CD14-positive monocyte (primary cell): Measurements from ENCODE around the gene GPR132. TPM values are rescaled to one million over a fixed set of nuclear protein-coding genes. Genes with fewer than 3 reads are reported as not detected.

Experiments used
- DNase-seq, 3 donors: peaks; one replicate each; pipeline ENCODE4 v3.0.0-alpha.2; 2011 to 2022
- H2AFZ ChIP-seq: 2 replicates; pipeline ENCODE4 v1.6.0; 2012; ENCODE audit warnings: mild to moderate bottlenecking, low read depth, low read length, inconsistent platforms; ENCODE audit not compliant: insufficient read depth, poor library complexity, severe bottlenecking
- H3K27ac ChIP-seq, 2 donors: 1 replicate in 1 of 2; 2 replicates in 1 of 2; pipeline ENCODE4 v1.5.1; 2012 to 2013; ENCODE audit warnings: low read length in 2 of 2, control low read depth in 1 of 2, inconsistent platforms in 1 of 2, low read depth in 1 of 2, mild to moderate bottlenecking in 1 of 2
- H3K27me3 ChIP-seq, 2 donors: one replicate each; pipeline versions ENCODE4 v1.6.0 to v1.6.1; 2011 to 2013; ENCODE audit warnings: low read length in 2 of 2; ENCODE audit not compliant: control insufficient read depth in 2 of 2, insufficient read depth in 2 of 2
- H3K36me3 ChIP-seq, 2 donors: replicated peaks in 1 of 2; 1 replicate in 1 of 2; 2 replicates in 1 of 2; pipeline versions ENCODE4 v1.5.1 to v1.6.1; 2012 to 2013; ENCODE audit warnings: low read length in 2 of 2, control low read depth in 1 of 2, inconsistent platforms in 1 of 2, mild to moderate bottlenecking in 1 of 2; ENCODE audit not compliant: insufficient read depth in 2 of 2, control insufficient read depth in 1 of 2
- H3K4me1 ChIP-seq, 2 donors: 1 replicate in 1 of 2; 2 replicates in 1 of 2; pipeline versions ENCODE4 v1.5.1 to v1.6.1; 2012 to 2013; ENCODE audit warnings: low read length in 2 of 2, control low read depth in 1 of 2, inconsistent platforms in 1 of 2, mild to moderate bottlenecking in 1 of 2, moderate library complexity in 1 of 2; ENCODE audit not compliant: insufficient read depth in 2 of 2, control insufficient read depth in 1 of 2
- H3K4me2 ChIP-seq: replicated peaks from 2 replicates; pipeline ENCODE3; 2012; ENCODE audit warnings: low read length, moderate library complexity, mild to moderate bottlenecking; ENCODE audit not compliant: poor library complexity, severe bottlenecking; ENCODE audit errors: extremely low read depth
- H3K4me3 ChIP-seq, 3 experiments: fragments of 200-600 bp in 1 of 3; sonication (generic) in 1 of 3; replicated peaks in 1 of 3; 1 replicate in 2 of 3; 2 replicates in 1 of 3; pipeline ENCODE4 v1.5.1; 2011 to 2013; ENCODE audit warnings: low read length in 3 of 3, mild to moderate bottlenecking in 3 of 3, control low read depth in 2 of 3, low read depth in 2 of 3, inconsistent platforms in 1 of 3, moderate library complexity in 1 of 3
- H3K79me2 ChIP-seq: 2 replicates; pipeline ENCODE4 v1.6.0; 2012; ENCODE audit warnings: mild to moderate bottlenecking, control low read depth, inconsistent platforms, low read length, moderate library complexity; ENCODE audit not compliant: insufficient read depth
- H3K9ac ChIP-seq: 2 replicates; pipeline ENCODE4 v1.6.0; 2017; ENCODE audit warnings: low read length, mild to moderate bottlenecking; ENCODE audit not compliant: insufficient read depth, poor library complexity, severe bottlenecking
- H3K9me3 ChIP-seq, 2 donors: replicated peaks in 1 of 2; 1 replicate in 1 of 2; 2 replicates in 1 of 2; pipeline versions ENCODE4 v1.5.1 to v1.6.1; 2012 to 2013; ENCODE audit warnings: low read length in 2 of 2, control low read depth in 1 of 2; ENCODE audit not compliant: control insufficient read depth in 1 of 2, insufficient read depth in 1 of 2
- H4K20me1 ChIP-seq: 2 replicates; pipeline ENCODE4 v1.6.0; 2012; ENCODE audit warnings: mild to moderate bottlenecking, low read length, control low read depth, moderate library complexity; ENCODE audit not compliant: insufficient read depth
- H3K27ac Mint-ChIP-seq, 7 donors: one replicate each; pipeline ENCODE4 v1.8.0; 2020; ENCODE audit warnings: mild to moderate bottlenecking in 7 of 7, mixed read lengths in 7 of 7, moderate library complexity in 6 of 7, inconsistent platforms in 2 of 7
- H3K27me3 Mint-ChIP-seq, 3 donors: one replicate each; pipeline ENCODE4 v1.8.0; 2021 to 2022; ENCODE audit warnings: low read depth in 3 of 3, mild to moderate bottlenecking in 3 of 3, mixed read lengths in 3 of 3, moderate library complexity in 3 of 3, inconsistent platforms in 1 of 3
- H3K36me3 Mint-ChIP-seq, 2 donors: one replicate each; pipeline ENCODE4 v1.8.0; 2020; ENCODE audit warnings: mixed read lengths in 2 of 2, inconsistent platforms in 1 of 2, mild to moderate bottlenecking in 1 of 2
- H3K4me1 Mint-ChIP-seq: one replicate; pipeline ENCODE4 v1.8.0; 2020; ENCODE audit warnings: mild to moderate bottlenecking, mixed read lengths
- H3K4me3 Mint-ChIP-seq, 2 donors: one replicate each; pipeline ENCODE4 v1.8.0; 2020; ENCODE audit warnings: mild to moderate bottlenecking in 2 of 2, mixed read lengths in 2 of 2, moderate library complexity in 1 of 2
- H3K9me3 Mint-ChIP-seq, 7 donors: one replicate each; pipeline ENCODE4 v1.8.0; 2020 to 2022; ENCODE audit warnings: mixed read lengths in 7 of 7, mild to moderate bottlenecking in 6 of 7, moderate library complexity in 6 of 7, inconsistent platforms in 2 of 7
- WGBS: methylation state at CpG from one replicate; pipeline ENCODE4 v1.1.5; 2013; ENCODE audit warnings: missing lambda C conversion rate; ENCODE audit not compliant: insufficient coverage; 5-methylcytosine and 5-hydroxymethylcytosine counted together
- intact Hi-C, 2 donors: fragments of 100-400 bp; cut with micrococcal nuclease; formaldehyde crosslinking; loops; one replicate each; pipeline versions ENCODE4 v1.15.0 to v1.15.1; 2023
- polyA plus RNA-seq, 3 donors: library from polyadenylated mRNA; depleted of rRNA in 1 of 3; unstranded in 2 of 3; stranded (reverse) in 1 of 3; fragments of 300-500 nt in 2 of 3; fragments of >200 nt in 1 of 3; fragmentation: Illumina TruSeq in 2 of 3; gene quantifications; 1 replicate in 2 of 3; 2 replicates in 1 of 3; pipeline ENCODE4 v1.2.3, GENCODE V29; 2012 to 2021
- TF ChIP-seq, protein P1 (sequence below): fragments of 200-600 bp; IDR thresholded peaks from one replicate; pipeline ENCODE4 v1.8.0; 2022; ENCODE audit warnings: antibody characterized with exemption, mild to moderate bottlenecking

The GPR132 gene
- polyA plus RNA-seq, 3 donors: 6.3 to 19.0 (median 13.0) TPM

GRCh38 chr14:105072381-105072861 lies 7.2 kb upstream of the GPR132 start:
- H3K9me3 Mint-ChIP-seq: peaks cover 0 to 2% (median 0%) of the 10 kb centered on the region in 7 donors
- peaks cover 4 to 5% of the 10 kb centered on the region in 2 donors for H3K36me3 Mint-ChIP-seq
- Histone ChIP-seq H3K4me1 (peaks cover 67 to 74% of the 10 kb centered on the region in 2 donors), H3K4me3 (no peak overlapping the region), H2AFZ (no peak overlapping the region), H3K9me3 (no peaks in the 10 kb centered on the region), H3K27me3 (no peaks in the 10 kb centered on the region), H3K27ac (no peak overlapping the region), H4K20me1 (no peaks in the 10 kb centered on the region), H3K36me3 (no peaks in the 10 kb centered on the region), H3K9ac (no peak overlapping the region), H3K4me2 (no peak overlapping the region), H3K79me2 (peaks cover 4% of the 10 kb centered on the region)
- peak overlapping the region in 5 of 7 donors; percentile 18 to 75 (median 60) for H3K27ac Mint-ChIP-seq
- 88% methylated on average over 8 of the region's 11 CpGs for WGBS
- intact Hi-C loops: loop anchor here in 1 of 2 donors (5.0 kb wide), 1 partner anchor 410 kb away; no protein-coding TSS in a partner anchor
- TF ChIP-seq, protein P1, sequence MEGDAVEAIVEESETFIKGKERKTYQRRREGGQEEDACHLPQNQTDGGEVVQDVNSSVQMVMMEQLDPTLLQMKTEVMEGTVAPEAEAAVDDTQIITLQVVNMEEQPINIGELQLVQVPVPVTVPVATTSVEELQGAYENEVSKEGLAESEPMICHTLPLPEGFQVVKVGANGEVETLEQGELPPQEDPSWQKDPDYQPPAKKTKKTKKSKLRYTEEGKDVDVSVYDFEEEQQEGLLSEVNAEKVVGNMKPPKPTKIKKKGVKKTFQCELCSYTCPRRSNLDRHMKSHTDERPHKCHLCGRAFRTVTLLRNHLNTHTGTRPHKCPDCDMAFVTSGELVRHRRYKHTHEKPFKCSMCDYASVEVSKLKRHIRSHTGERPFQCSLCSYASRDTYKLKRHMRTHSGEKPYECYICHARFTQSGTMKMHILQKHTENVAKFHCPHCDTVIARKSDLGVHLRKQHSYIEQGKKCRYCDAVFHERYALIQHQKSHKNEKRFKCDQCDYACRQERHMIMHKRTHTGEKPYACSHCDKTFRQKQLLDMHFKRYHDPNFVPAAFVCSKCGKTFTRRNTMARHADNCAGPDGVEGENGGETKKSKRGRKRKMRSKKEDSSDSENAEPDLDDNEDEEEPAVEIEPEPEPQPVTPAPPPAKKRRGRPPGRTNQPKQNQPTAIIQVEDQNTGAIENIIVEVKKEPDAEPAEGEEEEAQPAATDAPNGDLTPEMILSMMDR: no peak
- no peak overlapping the region for H3K4me3 Mint-ChIP-seq
- no peak for DNase-seq
- peaks cover 0 to 9% (median 5%) of the 10 kb centered on the region in 3 donors for H3K27me3 Mint-ChIP-seq
- peaks cover 66% of the 10 kb centered on the region for H3K4me1 Mint-ChIP-seq

- no peak overlapping the region for H3K4me3 Mint-ChIP-seq
- 99% methylated on average over 20 of the region's 25 CpGs for WGBS
Observed at GRCh38 chr14:105071942-105072341, 6.7 kb upstream of the GPR132 start.

More at GRCh38 chr14:105071942-105072341, 6.7 kb upstream of the GPR132 start:
- H3K9me3 ChIP-seq: no peaks in the 10 kb centered on the region
- H3K27me3 ChIP-seq: no peaks in the 10 kb centered on the region
- H3K27ac Mint-ChIP-seq: peak overlapping the region in 5 of 7 donors; percentile 18 to 75 (median 57)
- H3K4me1 ChIP-seq: peaks cover 68 to 74% of the 10 kb centered on the region in 2 donors
- peaks cover 0 to 2% (median 0%) of the 10 kb centered on the region in 7 donors for H3K9me3 Mint-ChIP-seq
- no peaks in the 10 kb centered on the region for H3K36me3 ChIP-seq
- TF ChIP-seq, protein P1: no peak
- H2AFZ ChIP-seq: no peak overlapping the region
- no peak overlapping the region for H3K4me2 ChIP-seq
- peaks cover 4 to 5% of the 10 kb centered on the region in 2 donors for H3K36me3 Mint-ChIP-seq
- intact Hi-C loops: loop anchor here in 1 of 2 donors (5.0 kb wide), 1 partner anchor 410 kb away; no protein-coding TSS in a partner anchor
- peaks cover 66% of the 10 kb centered on the region for H3K4me1 Mint-ChIP-seq
- H3K27ac ChIP-seq: no peak overlapping the region
- H4K20me1 ChIP-seq: no peaks in the 10 kb centered on the region
- no peak overlapping the region for H3K4me3 ChIP-seq
- peaks cover 6% of the 10 kb centered on the region for H3K79me2 ChIP-seq
- no peak for DNase-seq
- H3K27me3 Mint-ChIP-seq: peaks cover 0 to 7% (median 5%) of the 10 kb centered on the region in 3 donors
- H3K9ac ChIP-seq: no peak overlapping the region
